Breast epithelium (tissue), 4 donors: ENCODE results near the gene COL15A1. TPM values are rescaled to one million over a fixed set of nuclear protein-coding genes. Genes with fewer than 3 reads are reported as not detected.
A peak's percentile ranks its signal among the peaks of the same experiment; 100 is the strongest.

ENCODE experiments used
- DNase-seq, 2 donors: peaks; one replicate each; pipeline ENCODE4 v3.0.0-alpha.2; 2019; ENCODE audit warnings: low spot score in 2 of 2
- H3K27ac ChIP-seq, 2 donors: fragments of 200-600 bp; sonication (generic) in 1 of 2; one replicate each; pipeline ENCODE4 v1.5.1; 2016 to 2019; ENCODE audit warnings: mild to moderate bottlenecking in 1 of 2
- H3K27me3 ChIP-seq, 2 donors: fragments of 200-600 bp; sonication (generic) in 1 of 2; one replicate each; pipeline versions ENCODE4 v1.5.1 to v1.6.0; 2017 to 2019; ENCODE audit warnings: control low read depth in 1 of 2, mild to moderate bottlenecking in 1 of 2
- H3K36me3 ChIP-seq: fragments of 200-600 bp; one replicate; pipeline ENCODE4 v1.5.1; 2019
- H3K4me1 ChIP-seq, 2 donors: fragments of 200-600 bp; sonication (generic); one replicate each; pipeline ENCODE4 v1.5.1; 2016 to 2019; ENCODE audit warnings: control low read depth in 1 of 2
- H3K4me3 ChIP-seq, 3 donors: fragments of 200-600 bp; sonication (generic); 1 replicate in 2 of 3; 2 replicates in 1 of 3; pipeline ENCODE4 v1.5.1; 2016 to 2019; ENCODE audit warnings: mild to moderate bottlenecking in 3 of 3, moderate library complexity in 2 of 3
- H3K9me3 ChIP-seq, 2 donors: fragments of 200-600 bp; sonication (generic) in 1 of 2; one replicate each; pipeline ENCODE4 v1.5.1; 2016 to 2019; ENCODE audit warnings: control low read depth in 1 of 2
- CTCF ChIP-seq, 3 donors: fragments of 450-650 bp; IDR thresholded peaks; one replicate each; pipeline ENCODE4 v1.5.1; 2016 to 2017; ENCODE audit warnings: antibody characterized with exemption in 3 of 3, mild to moderate bottlenecking in 3 of 3, moderate library complexity in 3 of 3
- POLR2A ChIP-seq: fragments of 450-650 bp; IDR thresholded peaks from one replicate; pipeline ENCODE4 v1.6.1; 2016; ENCODE audit warnings: antibody characterized with exemption, mild to moderate bottlenecking, moderate library complexity
- POLR2AphosphoS5 ChIP-seq, 3 donors: sonication (generic); formaldehyde crosslinking; IDR thresholded peaks; one replicate each; pipeline ENCODE4 v1.6.1; 2017; ENCODE audit warnings: antibody characterized with exemption in 3 of 3
- intact Hi-C: fragments of 100-400 bp; cut with DNase I; formaldehyde crosslinking; loops from one replicate; pipeline ENCODE4 v1.15.1; 2023; ENCODE audit warnings: low total_unique reads
- total RNA-seq, 3 donors: library from RNA; depleted of rRNA; stranded (reverse); fragments of >200 nt; gene quantifications; one replicate each; pipeline ENCODE4 v1.1.0, GENCODE V29; 2016

COL15A1 gene
- total RNA-seq, 3 donors from 2014 or later, result 13.9 to 47.8 (median 32.4) TPM

- intact Hi-C loops, result loop anchor here (10.0 kb wide), 1 partner anchor 961 kb away; no protein-coding TSS in a partner anchor
- TF ChIP-seq CTCF (IDR thresholded peaks at IDR 0.05), result no peak
- no peak overlapping the region for H3K27ac ChIP-seq
- no peak for DNase-seq
- H3K36me3 ChIP-seq, result no peaks in the 10 kb centered on the region
- H3K4me3 ChIP-seq, result no peak overlapping the region
- H3K9me3 ChIP-seq, result no peaks in the 10 kb centered on the region
- H3K4me1 ChIP-seq, result no peaks in the 10 kb centered on the region
- no peaks in the 10 kb centered on the region for H3K27me3 ChIP-seq
Measured at GRCh38 chr9:98983295-98984268, 39.9 kb downstream of the COL15A1 start.

GRCh38 chr9:98985596-98985995, 41.9 kb downstream of the COL15A1 start:
- Histone ChIP-seq H3K27me3 (no peaks in the 10 kb centered on the region), H3K9me3 (no peaks in the 10 kb centered on the region), H3K27ac (no peak overlapping the region), H3K4me3 (no peak overlapping the region), H3K36me3 (no peaks in the 10 kb centered on the region), H3K4me1 (no peaks in the 10 kb centered on the region)
- intact Hi-C loops, result loop anchor here (10.0 kb wide), 1 partner anchor 959 kb away; no protein-coding TSS in a partner anchor
- TF ChIP-seq CTCF (IDR thresholded peaks at IDR 0.05) (no peak), POLR2AphosphoS5 (IDR thresholded peaks at IDR 0.05) (no peak), POLR2A (no peak)
- no peak for DNase-seq

- H3K9me3 ChIP-seq, result no peaks in the 10 kb centered on the region
- no peak for TF ChIP-seq POLR2A
- no peak for TF ChIP-seq CTCF (IDR thresholded peaks at IDR 0.05)
- TF ChIP-seq POLR2AphosphoS5 (IDR thresholded peaks at IDR 0.05), result no peak
- H3K4me3 ChIP-seq, result no peak overlapping the region
- H3K27me3 ChIP-seq, result no peaks in the 10 kb centered on the region
- no peaks in the 10 kb centered on the region for H3K4me1 ChIP-seq
- H3K27ac ChIP-seq, result peak overlapping the region in 1 of 2 donors; percentile 79
- H3K36me3 ChIP-seq, result no peaks in the 10 kb centered on the region
- no peak for DNase-seq
- intact Hi-C loops, result loop anchor here (10.0 kb wide), 1 partner anchor 958 kb away; no protein-coding TSS in a partner anchor
Measured at GRCh38 chr9:98986866-98987651, 43.4 kb downstream of the COL15A1 start.

- H3K27ac ChIP-seq, result peak overlapping the region; percentile 21 to 79
- no peak for DNase-seq
- no peaks in the 10 kb centered on the region for H3K27me3 ChIP-seq
- H3K4me1 ChIP-seq, result no peaks in the 10 kb centered on the region
- TF ChIP-seq CTCF (IDR thresholded peaks at IDR 0.05), result no peak
- peak in 2 of 3 donors; percentile 36 to 88 for TF ChIP-seq POLR2AphosphoS5 (IDR thresholded peaks at IDR 0.05)
- TF ChIP-seq POLR2A, result no peak
- no peaks in the 10 kb centered on the region for H3K9me3 ChIP-seq
- H3K4me3 ChIP-seq, result no peak overlapping the region
- intact Hi-C loops, result loop anchor here (10.0 kb wide), 1 partner anchor 955 kb away; no protein-coding TSS in a partner anchor
- no peaks in the 10 kb centered on the region for H3K36me3 ChIP-seq
Measured at GRCh38 chr9:98989036-98990000, 45.6 kb downstream of the COL15A1 start.
